ENCODE measurements around the gene ALDH1L2.
"Not testable (repeated sequence)": the region's sequence is repeated elsewhere in the genome, so short reads cannot be mapped to it uniquely, and the experiment has no call there.

ALDH1L2 gene

GRCh38 chr12:105100207-105100985, 16.1 kb upstream of the ALDH1L2 start:
- no peak for DNase-seq (ENCODE audit: low spot score)
- in situ Hi-C loops (cut with MboI; ENCODE audit: low sequenced_read_pairs, unreplicated experiment): no loop called here
- no peak for TF ChIP-seq CTCF (IDR thresholded peaks at IDR 0.05; ENCODE audit: borderline replicate concordance, control extremely low read depth, extremely low read depth, insufficient read depth, missing control alignments)

- in situ Hi-C loops (cut with MboI; ENCODE audit: low sequenced_read_pairs, unreplicated experiment): no loop called here
- no peak for TF ChIP-seq CTCF (IDR thresholded peaks at IDR 0.05; ENCODE audit: borderline replicate concordance, control extremely low read depth, extremely low read depth, insufficient read depth, missing control alignments)
- no peak for DNase-seq (ENCODE audit: low spot score)
These were observed 15.1 kb upstream of the ALDH1L2 start for GRCh38 chr12:105099356-105099755.

- DNase-seq (ENCODE audit: low spot score); in situ Hi-C loops (cut with MboI; ENCODE audit: low sequenced_read_pairs, unreplicated experiment): not testable (repeated sequence)
These were observed 11.1 kb upstream of the ALDH1L2 start for GRCh38 chr12:105095338-105095737.

GRCh38 chr12:105092336-105092735, 8.1 kb upstream of the ALDH1L2 start:
- in situ Hi-C loops (cut with MboI; ENCODE audit: low sequenced_read_pairs, unreplicated experiment): no loop called here
- no peak for TF ChIP-seq CTCF (IDR thresholded peaks at IDR 0.05; ENCODE audit: borderline replicate concordance, control extremely low read depth, extremely low read depth, insufficient read depth, missing control alignments)
- DNase-seq (ENCODE audit: low spot score): no peak

- in situ Hi-C loops (cut with MboI; ENCODE audit: low sequenced_read_pairs, unreplicated experiment): no loop called here
- no peak for TF ChIP-seq CTCF (IDR thresholded peaks at IDR 0.05; ENCODE audit: borderline replicate concordance, control extremely low read depth, extremely low read depth, insufficient read depth, missing control alignments)
- no peak for DNase-seq (ENCODE audit: low spot score)
These were observed 7.4 kb upstream of the ALDH1L2 start for GRCh38 chr12:105091476-105092206.

GRCh38 chr12:105090361-105090760, 6.1 kb upstream of the ALDH1L2 start:
- in situ Hi-C loops (cut with MboI; ENCODE audit: low sequenced_read_pairs, unreplicated experiment): no loop called here
- no peak for DNase-seq (ENCODE audit: low spot score)
- no peak for TF ChIP-seq CTCF (IDR thresholded peaks at IDR 0.05; ENCODE audit: borderline replicate concordance, control extremely low read depth, extremely low read depth, insufficient read depth, missing control alignments)

GRCh38 chr12:105089817-105090216, 5.6 kb upstream of the ALDH1L2 start:
- no peak for TF ChIP-seq CTCF (IDR thresholded peaks at IDR 0.05; ENCODE audit: borderline replicate concordance, control extremely low read depth, extremely low read depth, insufficient read depth, missing control alignments)
- in situ Hi-C loops (cut with MboI; ENCODE audit: low sequenced_read_pairs, unreplicated experiment): no loop called here
- DNase-seq (ENCODE audit: low spot score): no peak

Data from GM13976 (cell line).